ENCODE measurements around the gene AATF. TPM values are rescaled to one million over a fixed set of nuclear protein-coding genes. Genes with fewer than 3 reads are reported as not detected.

The AATF gene, protein sequence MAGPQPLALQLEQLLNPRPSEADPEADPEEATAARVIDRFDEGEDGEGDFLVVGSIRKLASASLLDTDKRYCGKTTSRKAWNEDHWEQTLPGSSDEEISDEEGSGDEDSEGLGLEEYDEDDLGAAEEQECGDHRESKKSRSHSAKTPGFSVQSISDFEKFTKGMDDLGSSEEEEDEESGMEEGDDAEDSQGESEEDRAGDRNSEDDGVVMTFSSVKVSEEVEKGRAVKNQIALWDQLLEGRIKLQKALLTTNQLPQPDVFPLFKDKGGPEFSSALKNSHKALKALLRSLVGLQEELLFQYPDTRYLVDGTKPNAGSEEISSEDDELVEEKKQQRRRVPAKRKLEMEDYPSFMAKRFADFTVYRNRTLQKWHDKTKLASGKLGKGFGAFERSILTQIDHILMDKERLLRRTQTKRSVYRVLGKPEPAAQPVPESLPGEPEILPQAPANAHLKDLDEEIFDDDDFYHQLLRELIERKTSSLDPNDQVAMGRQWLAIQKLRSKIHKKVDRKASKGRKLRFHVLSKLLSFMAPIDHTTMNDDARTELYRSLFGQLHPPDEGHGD
- total RNA-seq, result 19.4 and 24.6 TPM in 2 replicates

DNA sequence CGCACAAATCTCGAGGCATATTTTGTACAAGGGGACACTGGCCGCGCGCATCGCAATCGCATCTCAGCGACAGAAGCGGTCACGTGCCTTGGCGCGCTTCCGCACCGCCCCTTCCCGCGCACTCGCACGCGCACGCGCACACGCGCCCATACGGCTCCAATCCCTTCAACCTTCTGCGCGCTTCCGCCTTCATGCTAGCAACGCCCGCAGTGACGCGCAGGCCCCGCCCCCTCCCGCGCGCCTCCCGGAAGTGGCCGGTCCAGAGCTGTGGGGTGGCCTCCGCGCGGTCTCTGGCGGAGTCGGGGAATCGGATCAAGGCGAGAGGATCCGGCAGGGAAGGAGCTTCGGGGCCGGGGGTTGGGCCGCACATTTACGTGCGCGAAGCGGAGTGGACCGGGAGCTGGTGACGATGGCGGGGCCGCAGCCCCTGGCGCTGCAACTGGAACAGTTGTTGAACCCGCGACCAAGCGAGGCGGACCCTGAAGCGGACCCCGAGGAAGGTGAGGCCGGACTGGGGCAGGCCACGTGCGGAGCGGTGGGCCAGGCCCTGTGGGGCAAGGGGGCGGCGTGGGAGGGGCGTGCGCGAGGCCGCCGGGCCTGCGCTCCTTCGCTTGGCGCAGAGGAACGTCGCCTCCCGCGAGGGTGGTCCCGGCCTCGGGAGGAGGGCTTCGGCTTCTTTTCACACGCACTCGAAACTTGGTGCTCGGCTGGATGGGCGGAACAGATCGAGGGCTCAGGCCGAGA is at the start of gene AATF:
TSS of gene AATF (plus strand) at position 238 of the 744 bp plus-strand sequence. CDS start at position 410, 172 bp downstream.

DNA sequence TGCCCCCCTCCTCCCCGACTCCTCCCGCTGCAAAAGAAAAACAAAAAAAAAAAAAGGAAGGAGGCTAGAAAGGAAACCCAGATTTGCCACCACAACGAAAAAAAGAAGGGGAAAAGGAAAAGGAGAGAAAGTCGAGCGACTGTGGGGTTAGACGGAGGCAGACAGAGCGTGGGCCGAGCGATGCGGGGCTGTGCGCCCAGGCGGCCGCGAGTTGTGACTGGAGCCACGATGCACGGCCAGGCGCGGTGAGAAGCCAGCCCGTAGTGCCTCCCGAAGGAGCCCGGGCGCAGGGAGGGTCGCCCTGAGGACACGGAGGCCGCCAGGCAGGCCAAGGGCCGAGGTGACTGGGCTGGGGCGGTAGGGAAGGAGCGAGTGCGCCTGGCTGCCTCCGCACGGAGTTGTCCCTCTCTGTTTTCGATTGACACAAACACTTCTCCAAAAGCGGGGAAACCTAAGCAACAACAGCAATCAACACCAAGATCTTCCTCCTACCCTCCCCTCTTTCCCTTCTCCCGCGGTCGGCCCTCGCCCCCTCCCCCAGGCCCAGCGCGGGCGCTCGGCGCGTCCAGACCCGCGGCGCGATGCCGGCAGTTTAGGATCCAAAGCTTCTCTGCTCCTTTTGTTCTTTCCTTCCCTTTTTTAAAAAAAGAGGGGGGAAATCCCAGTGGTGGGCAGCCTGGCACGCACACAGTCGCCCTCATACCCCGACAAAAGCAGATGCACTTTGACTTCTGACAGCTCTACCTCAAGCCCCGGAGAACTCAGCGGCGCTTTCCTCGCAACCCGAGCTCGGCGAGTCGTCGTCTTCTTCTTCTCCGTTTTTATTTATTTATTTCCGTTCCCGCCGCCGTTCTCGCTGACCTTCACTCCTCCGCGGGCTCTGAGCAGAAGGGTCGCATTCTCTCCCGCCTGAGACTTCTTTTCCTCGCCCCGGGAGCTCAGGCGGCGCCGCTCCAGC is 11.5 kb upstream of the AATF start, which contains the start of gene LHX1:
TSS of gene LHX1 (plus strand) at position 475 of the 958 bp plus-strand sequence. CDS start 723 bp downstream, outside the sequence.

Other genes with a start within 250 kb of the AATF start
- gene LHX1, start 11.5 kb upstream of the AATF start, total RNA-seq, result not detected in 2 replicates